Nephron (organoid): ENCODE results near the gene ADAM17.
A peak's percentile ranks its signal among the peaks of the same experiment; 100 is the strongest.

Source experiments
- H3K27ac Mint-ChIP-seq, 3 experiments: 2 replicates each; pipeline ENCODE4 v1.8.0; 2020; ENCODE audit warnings: mixed read lengths in 3 of 3, mild to moderate bottlenecking in 2 of 3, moderate library complexity in 1 of 3
- H3K27me3 Mint-ChIP-seq: 2 replicates; pipeline ENCODE4 v1.8.0; 2021; ENCODE audit warnings: low read depth, mild to moderate bottlenecking, moderate library complexity, mixed read lengths
- H3K36me3 Mint-ChIP-seq: 2 replicates; pipeline ENCODE4 v1.8.0; 2020; ENCODE audit warnings: low read depth, mixed read lengths
- H3K4me1 Mint-ChIP-seq: 2 replicates; pipeline ENCODE4 v1.8.0; 2020; ENCODE audit warnings: mixed read lengths
- H3K4me3 Mint-ChIP-seq, 3 experiments: 2 replicates each; pipeline ENCODE4 v1.8.0; 2020; ENCODE audit warnings: mild to moderate bottlenecking in 3 of 3, mixed read lengths in 3 of 3, moderate library complexity in 2 of 3
- H3K9me3 Mint-ChIP-seq: 2 replicates; pipeline ENCODE4 v1.8.0; 2020; ENCODE audit warnings: mixed read lengths
- TF ChIP-seq, protein P1 (sequence below), 3 experiments: fragments of 200-600 bp; sonication (generic); IDR thresholded peaks; one replicate each; pipeline ENCODE4 v1.5.0; 2021; ENCODE audit warnings: antibody characterized with exemption in 3 of 3; ENCODE audit not compliant: unreplicated experiment in 3 of 3

Gene ADAM17

DNA sequence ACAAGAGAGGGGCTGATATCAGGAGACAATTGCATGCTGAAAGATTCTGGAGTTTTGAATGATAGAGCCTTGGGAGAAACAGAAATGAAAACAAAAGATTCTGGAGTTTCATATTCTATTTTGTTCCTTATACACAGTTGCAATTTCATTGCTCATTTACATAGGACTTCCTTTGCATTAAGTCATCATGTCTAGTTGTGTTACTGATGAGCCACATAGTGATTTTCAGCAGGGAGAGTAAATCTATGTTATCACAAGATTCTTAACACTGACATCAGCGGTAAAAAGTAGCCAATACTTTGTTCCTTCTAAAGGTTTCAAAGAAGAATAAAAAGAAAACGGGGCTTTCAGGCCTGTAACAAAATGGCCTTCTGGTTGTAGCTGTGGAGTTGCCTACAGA, 7.1 kb downstream of the ADAM17 start:
- Mint-ChIP-seq H3K9me3 (no peaks in the 10 kb centered on the region), H3K36me3 (peaks cover 5% of the 10 kb centered on the region), H3K4me3 (no peak overlapping the region)

DNA sequence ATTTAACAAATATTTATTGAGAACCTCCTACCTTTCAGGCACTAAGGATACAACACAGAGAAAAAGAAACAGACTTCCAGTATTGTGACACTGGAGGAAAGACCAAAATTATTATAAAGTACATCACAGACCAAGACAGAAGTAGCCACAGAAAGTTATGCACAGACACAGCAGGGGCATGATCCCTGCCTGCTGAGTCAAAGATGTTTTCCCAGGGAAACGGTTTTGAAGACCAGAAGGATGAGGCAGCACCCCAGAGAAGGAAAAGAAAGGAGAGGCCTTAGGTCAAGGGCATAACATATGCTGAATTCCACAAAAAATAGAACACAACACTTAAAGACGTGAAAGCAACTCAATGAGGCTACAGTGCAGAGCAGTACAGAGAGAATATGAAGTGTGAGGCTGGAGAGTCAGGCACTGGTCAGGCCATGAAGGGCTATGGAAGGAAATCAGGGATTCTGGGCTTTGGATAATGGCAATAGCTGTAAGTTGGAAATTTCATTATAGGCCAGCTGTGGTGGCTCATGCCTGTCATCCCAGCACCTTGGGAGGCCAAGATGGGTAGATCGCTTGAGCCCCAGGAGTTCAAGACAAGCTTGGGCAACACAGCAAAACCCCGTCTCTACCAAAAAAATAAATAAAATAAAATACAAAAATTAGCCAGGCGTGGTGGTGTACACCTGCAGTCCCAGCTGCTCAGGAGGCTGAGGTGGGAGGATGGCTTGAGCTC, 8.2 kb downstream of the ADAM17 start:
- Mint-ChIP-seq H3K4me1 (peaks cover 42% of the 10 kb centered on the region), H3K36me3 (peaks cover 11% of the 10 kb centered on the region), H3K27ac (peak overlapping the region in 2 of 3 experiments; percentile 6 to 17)

More for the DNA sequence above, 7.1 kb downstream of the ADAM17 start:
- no peaks in the 10 kb centered on the region for H3K27me3 Mint-ChIP-seq
- TF ChIP-seq, protein P1, sequence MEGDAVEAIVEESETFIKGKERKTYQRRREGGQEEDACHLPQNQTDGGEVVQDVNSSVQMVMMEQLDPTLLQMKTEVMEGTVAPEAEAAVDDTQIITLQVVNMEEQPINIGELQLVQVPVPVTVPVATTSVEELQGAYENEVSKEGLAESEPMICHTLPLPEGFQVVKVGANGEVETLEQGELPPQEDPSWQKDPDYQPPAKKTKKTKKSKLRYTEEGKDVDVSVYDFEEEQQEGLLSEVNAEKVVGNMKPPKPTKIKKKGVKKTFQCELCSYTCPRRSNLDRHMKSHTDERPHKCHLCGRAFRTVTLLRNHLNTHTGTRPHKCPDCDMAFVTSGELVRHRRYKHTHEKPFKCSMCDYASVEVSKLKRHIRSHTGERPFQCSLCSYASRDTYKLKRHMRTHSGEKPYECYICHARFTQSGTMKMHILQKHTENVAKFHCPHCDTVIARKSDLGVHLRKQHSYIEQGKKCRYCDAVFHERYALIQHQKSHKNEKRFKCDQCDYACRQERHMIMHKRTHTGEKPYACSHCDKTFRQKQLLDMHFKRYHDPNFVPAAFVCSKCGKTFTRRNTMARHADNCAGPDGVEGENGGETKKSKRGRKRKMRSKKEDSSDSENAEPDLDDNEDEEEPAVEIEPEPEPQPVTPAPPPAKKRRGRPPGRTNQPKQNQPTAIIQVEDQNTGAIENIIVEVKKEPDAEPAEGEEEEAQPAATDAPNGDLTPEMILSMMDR (IDR thresholded peaks at IDR 0.05; ENCODE audit: unreplicated experiment in 3 of 3), result no peak
- H3K4me1 Mint-ChIP-seq, result peaks cover 46% of the 10 kb centered on the region
- H3K27ac Mint-ChIP-seq, result peak overlapping the region in 2 of 3 experiments; percentile 40 to 62

DNA sequence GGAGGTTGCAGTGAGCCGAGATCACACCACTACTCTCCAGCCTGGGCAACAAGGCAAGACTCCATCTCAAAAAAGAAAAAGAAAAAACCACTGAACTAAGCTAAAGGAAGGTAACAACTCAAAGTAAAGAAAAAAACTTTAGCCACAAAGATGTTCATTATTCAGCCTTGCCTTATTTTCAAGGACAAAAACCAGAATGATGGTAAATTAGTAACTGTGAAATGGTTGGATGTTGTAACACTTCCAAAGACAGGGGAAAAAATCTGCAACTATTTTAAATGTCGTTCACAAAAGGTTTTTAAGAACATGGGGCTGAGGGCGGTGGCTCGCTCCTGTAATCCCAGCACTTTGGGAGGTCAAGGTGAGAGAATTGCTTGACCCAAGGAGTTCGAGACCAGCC, 10.1 kb downstream of the ADAM17 start:
- Mint-ChIP-seq H3K9me3 (no peaks in the 10 kb centered on the region), H3K27ac (peak overlapping the region in 1 of 3 experiments; percentile 37), H3K27me3 (no peaks in the 10 kb centered on the region), H3K4me3 (no peak overlapping the region), H3K36me3 (peaks cover 11% of the 10 kb centered on the region), H3K4me1 (peaks cover 30% of the 10 kb centered on the region)
- TF ChIP-seq, protein P1 (IDR thresholded peaks at IDR 0.05; ENCODE audit: unreplicated experiment in 3 of 3), result no peak

More for the DNA sequence above, 8.2 kb downstream of the ADAM17 start:
- H3K27me3 Mint-ChIP-seq, result no peaks in the 10 kb centered on the region
- TF ChIP-seq, protein P1 (IDR thresholded peaks at IDR 0.05; ENCODE audit: unreplicated experiment in 3 of 3), result no peak
- H3K9me3 Mint-ChIP-seq, result no peaks in the 10 kb centered on the region
- no peak overlapping the region for H3K4me3 Mint-ChIP-seq

DNA sequence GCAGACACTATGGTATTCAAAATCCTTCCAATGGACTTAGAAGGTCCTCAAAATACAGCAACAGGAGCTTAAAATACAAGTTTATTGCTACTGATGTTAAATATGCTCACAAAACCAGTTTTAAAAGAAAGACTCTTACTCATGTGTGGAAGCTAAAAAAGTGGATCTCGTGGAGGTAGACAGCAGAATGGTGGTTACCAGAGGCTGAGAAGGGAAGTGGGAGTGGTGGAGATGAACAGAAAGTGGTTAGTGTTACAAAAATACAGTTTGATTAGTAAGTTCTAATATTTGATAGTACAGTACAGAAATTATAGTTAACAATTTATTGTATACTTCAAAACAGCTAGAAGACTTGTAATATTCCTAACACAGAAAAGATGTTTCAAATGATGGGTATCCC, 12.1 kb downstream of the ADAM17 start:
- TF ChIP-seq, protein P1 (IDR thresholded peaks at IDR 0.05; ENCODE audit: unreplicated experiment in 3 of 3), result no peak
- H3K4me3 Mint-ChIP-seq, result no peak overlapping the region
- peaks cover 33% of the 10 kb centered on the region for H3K4me1 Mint-ChIP-seq
- H3K9me3 Mint-ChIP-seq, result no peaks in the 10 kb centered on the region
- H3K36me3 Mint-ChIP-seq, result peaks cover 21% of the 10 kb centered on the region
- H3K27ac Mint-ChIP-seq, result peak overlapping the region in 2 of 3 experiments; percentile 15 to 36
- H3K27me3 Mint-ChIP-seq, result no peaks in the 10 kb centered on the region

DNA sequence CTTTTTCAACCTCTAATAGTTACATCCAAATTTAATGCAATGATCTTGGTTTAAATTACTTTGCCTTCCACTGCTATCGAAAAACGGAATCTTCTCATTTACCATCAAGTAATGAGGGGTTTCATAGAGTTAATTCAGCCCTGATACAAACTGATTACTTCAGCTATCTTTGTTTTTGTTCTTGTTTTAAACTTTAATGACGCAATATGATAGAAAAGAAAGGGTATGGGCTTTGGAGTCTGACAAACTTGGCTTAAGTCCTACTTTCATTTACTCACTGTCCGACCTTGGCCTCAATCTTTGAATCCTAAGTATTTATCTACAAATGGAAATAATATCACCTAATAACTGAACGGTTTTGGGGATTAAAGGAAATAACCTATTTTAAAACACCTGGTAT, 16.1 kb downstream of the ADAM17 start:
- Mint-ChIP-seq H3K27ac (peak overlapping the region; percentile 70 to 79 (median 71)), H3K27me3 (no peaks in the 10 kb centered on the region), H3K36me3 (peaks cover 33% of the 10 kb centered on the region), H3K4me1 (peaks cover 35% of the 10 kb centered on the region), H3K9me3 (no peaks in the 10 kb centered on the region), H3K4me3 (no peak overlapping the region)
- TF ChIP-seq, protein P1 (IDR thresholded peaks at IDR 0.05; ENCODE audit: unreplicated experiment in 3 of 3), result no peak

DNA sequence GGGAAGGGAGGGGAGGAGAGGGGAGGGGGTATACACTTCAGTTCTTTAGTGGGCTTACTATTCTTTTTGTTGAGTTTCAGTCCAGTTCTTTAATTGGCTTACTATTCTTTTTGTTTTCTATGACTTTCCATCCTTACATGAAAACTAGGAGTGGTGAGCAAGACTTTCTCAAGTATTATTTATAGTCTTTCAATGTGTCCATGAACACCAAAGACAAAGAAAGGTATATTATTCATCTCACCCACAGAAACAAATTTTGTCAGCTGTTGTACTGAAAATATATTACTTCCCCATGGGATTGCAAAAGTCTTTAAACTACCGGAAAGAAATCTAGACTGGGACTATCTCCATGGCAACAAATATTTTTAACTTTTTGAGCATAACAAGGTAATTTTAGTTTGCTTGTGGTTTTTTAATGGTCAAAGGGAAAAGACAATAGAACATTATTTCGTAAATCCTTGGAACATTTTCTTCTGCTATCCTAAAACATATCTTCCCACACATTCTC, 17.6 kb downstream of the ADAM17 start:
- H3K27ac Mint-ChIP-seq, result peak overlapping the region; percentile 59 to 90 (median 77)
- H3K4me1 Mint-ChIP-seq, result peaks cover 27% of the 10 kb centered on the region
- H3K4me3 Mint-ChIP-seq, result no peak overlapping the region
- H3K9me3 Mint-ChIP-seq, result no peaks in the 10 kb centered on the region
- no peaks in the 10 kb centered on the region for H3K27me3 Mint-ChIP-seq
- TF ChIP-seq, protein P1 (IDR thresholded peaks at IDR 0.05; ENCODE audit: unreplicated experiment in 3 of 3), result no peak
- peaks cover 34% of the 10 kb centered on the region for H3K36me3 Mint-ChIP-seq
